HG03064 (cell line): ENCODE results near the gene DNAJC10.

Experiments used
- ATAC-seq: cut with Tn5 transposase; IDR thresholded peaks from one replicate; pipeline ENCODE4 v1.9.1; 2021; ENCODE audit warnings: low read depth; ENCODE audit not compliant: unreplicated experiment

DNAJC10 gene

DNA sequence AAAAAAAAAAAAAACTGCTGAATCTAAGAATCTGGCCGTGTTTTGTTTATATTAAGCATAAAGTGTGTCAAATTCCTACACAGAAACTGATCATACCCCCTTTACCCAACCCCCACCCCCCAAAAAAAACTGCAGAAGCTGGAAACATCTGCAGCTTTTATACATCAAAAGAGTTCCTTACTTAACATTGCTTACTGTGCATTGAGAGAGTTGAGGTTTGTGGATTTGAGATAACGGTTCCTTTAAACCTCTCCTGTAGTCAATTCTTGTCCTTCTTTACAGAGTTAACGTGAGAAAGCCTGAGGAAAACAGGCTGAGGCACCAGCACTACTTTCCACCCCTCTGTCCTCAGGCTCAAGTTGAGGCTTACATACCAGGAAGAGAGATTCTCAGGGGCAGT lies 115.9 kb downstream of the DNAJC10 start:
- ATAC-seq: no peak

GRCh38 chr2:182833084-182833854 lies 117.2 kb downstream of the DNAJC10 start:
- no peak for ATAC-seq

DNA sequence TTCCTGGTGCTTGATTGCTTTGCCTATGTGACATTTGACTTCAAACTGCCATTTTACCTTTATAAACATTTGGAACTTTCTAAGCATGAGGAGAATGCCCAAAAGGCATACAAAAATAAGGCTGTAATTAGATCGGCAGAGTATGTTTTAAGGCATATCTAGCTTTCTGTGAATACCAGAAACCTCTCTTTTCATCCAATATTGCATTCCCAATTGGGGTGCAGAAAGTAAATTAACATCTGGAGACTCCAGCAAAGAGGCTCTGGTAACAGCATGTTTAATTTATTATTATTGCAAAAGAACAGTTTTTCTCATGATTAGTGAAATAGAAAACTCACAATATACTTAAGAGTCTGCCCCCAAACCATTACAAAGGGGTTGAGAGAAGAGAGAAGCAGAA lies 118.2 kb downstream of the DNAJC10 start:
- no peak for ATAC-seq

- no peak for ATAC-seq
Observed at GRCh38 chr2:182836451-182836850, 120.4 kb downstream of the DNAJC10 start.
